Liver (tissue), 9 donors: ENCODE measurements around the gene PPP2R3B. TPM values are rescaled to one million over a fixed set of nuclear protein-coding genes. Genes with fewer than 3 reads are reported as not detected.

Source experiments
- DNase-seq: peaks from one replicate; pipeline ENCODE4 v3.0.0-alpha.2; 2017; ENCODE audit warnings: low spot score
- H3K27ac ChIP-seq, 2 donors: one replicate each; pipeline ENCODE4 v1.7.0; 2013; ENCODE audit warnings: inconsistent platforms in 2 of 2, low read length in 2 of 2, control low read depth in 1 of 2, low read depth in 1 of 2, mild to moderate bottlenecking in 1 of 2
- H3K27me3 ChIP-seq, 4 donors: one replicate each; pipeline versions ENCODE4 v1.6.1 to v1.7.0; 2013; ENCODE audit warnings: low read length in 3 of 4, inconsistent platforms in 1 of 4, mild to moderate bottlenecking in 1 of 4, moderate library complexity in 1 of 4; ENCODE audit not compliant: control insufficient read depth in 4 of 4, insufficient read depth in 4 of 4
- H3K36me3 ChIP-seq, 4 donors: one replicate each; pipeline versions ENCODE4 v1.6.1 to v1.7.0; 2013; ENCODE audit warnings: low read length in 3 of 4, mild to moderate bottlenecking in 3 of 4, low read depth in 1 of 4, moderate library complexity in 1 of 4; ENCODE audit not compliant: control insufficient read depth in 4 of 4, insufficient read depth in 3 of 4
- H3K4me1 ChIP-seq, 4 donors: one replicate each; pipeline versions ENCODE4 v1.6.1 to v1.7.0; 2013; ENCODE audit warnings: low read length in 3 of 4, mild to moderate bottlenecking in 3 of 4, moderate library complexity in 1 of 4; ENCODE audit not compliant: control insufficient read depth in 4 of 4, insufficient read depth in 4 of 4
- H3K4me3 ChIP-seq, 3 donors: one replicate each; pipeline versions ENCODE4 v1.6.1 to v1.7.0; 2013; ENCODE audit warnings: low read length in 3 of 3, control low read depth in 1 of 3, low read depth in 1 of 3, mild to moderate bottlenecking in 1 of 3
- H3K9ac ChIP-seq, 2 donors: one replicate each; pipeline ENCODE4 v1.7.0; 2013; ENCODE audit warnings: low read length in 2 of 2, mild to moderate bottlenecking in 2 of 2, moderate library complexity in 2 of 2, control low read depth in 1 of 2, low read depth in 1 of 2
- H3K9me3 ChIP-seq, 4 donors: one replicate each; pipeline versions ENCODE4 v1.6.1 to v1.7.0; 2013; ENCODE audit warnings: low read length in 3 of 4; ENCODE audit not compliant: control insufficient read depth in 4 of 4
- EGR1 ChIP-seq, 2 donors: IDR thresholded peaks; 2 replicates each; pipeline ENCODE4 v1.6.1; 2016 to 2018; ENCODE audit warnings: antibody characterized with exemption in 2 of 2, low read depth in 2 of 2
- FOXA1 ChIP-seq: IDR thresholded peaks from 2 replicates; pipeline ENCODE4 v1.6.1; 2016; ENCODE audit warnings: antibody characterized with exemption
- FOXA2 ChIP-seq: IDR thresholded peaks from 2 replicates; pipeline ENCODE4 v1.6.1; 2016; ENCODE audit warnings: antibody characterized with exemption
- GABPA ChIP-seq, 2 donors: IDR thresholded peaks in 1 of 2; conservative IDR thresholded peaks in 1 of 2; 2 replicates each; pipeline ENCODE4 v1.6.1; 2016; ENCODE audit warnings: antibody characterized with exemption in 2 of 2, mild to moderate bottlenecking in 1 of 2, moderate library complexity in 1 of 2
- HNF4A ChIP-seq, 2 donors: conservative IDR thresholded peaks; 2 replicates each; pipeline ENCODE4 v1.6.1; 2016; ENCODE audit warnings: antibody characterized with exemption in 2 of 2, mild to moderate bottlenecking in 2 of 2
- HNF4G ChIP-seq: IDR thresholded peaks from 2 replicates; pipeline ENCODE4 v1.6.1; 2016; ENCODE audit warnings: antibody characterized with exemption
- RAD21 ChIP-seq, 2 donors: IDR thresholded peaks; 2 replicates each; pipeline ENCODE4 v1.6.1; 2016; ENCODE audit warnings: antibody characterized with exemption in 2 of 2, mild to moderate bottlenecking in 2 of 2
- RXRA ChIP-seq, 2 donors: IDR thresholded peaks; 2 replicates each; pipeline ENCODE4 v1.6.1; 2017 to 2018; ENCODE audit warnings: antibody characterized with exemption in 2 of 2, mild to moderate bottlenecking in 1 of 2
- SP1 ChIP-seq: IDR thresholded peaks from 2 replicates; pipeline ENCODE4 v1.6.1; 2018; ENCODE audit warnings: antibody characterized with exemption, mild to moderate bottlenecking
- TAF1 ChIP-seq: conservative IDR thresholded peaks from 2 replicates; pipeline ENCODE4 v1.6.1; 2016; ENCODE audit warnings: antibody characterized with exemption, mild to moderate bottlenecking
- YY1 ChIP-seq: IDR thresholded peaks from 2 replicates; pipeline ENCODE4 v1.6.1; 2016; ENCODE audit warnings: antibody characterized with exemption, mild to moderate bottlenecking
- WGBS: extraction: QIAGEN DNeasy Blood & Tissue Kit; methylation state at CpG from one replicate; pipeline ENCODE4 v1.1.7; 2013; 5-methylcytosine and 5-hydroxymethylcytosine counted together
- polyA plus RNA-seq, 2 donors: library from polyadenylated mRNA; stranded (reverse) in 1 of 2; unstranded in 1 of 2; fragments of 200-250 nt in 1 of 2; fragments of >200 nt in 1 of 2; fragmentation: Nextera tagmentation in 1 of 2; extraction: Ambion mirVana in 1 of 2; gene quantifications; one replicate each; pipeline versions ENCODE4 v1.2.1 to v1.2.3, GENCODE V29; 2013 to 2015
- total RNA-seq, 2 donors: library from RNA; depleted of rRNA; stranded (reverse); fragments of >200 nt; gene quantifications; one replicate each; pipeline ENCODE4 v1.2.3, GENCODE V29; 2014
- TF ChIP-seq, protein P1 (sequence below): IDR thresholded peaks from 2 replicates; pipeline ENCODE4 v1.6.1; 2016; ENCODE audit warnings: antibody characterized with exemption, mild to moderate bottlenecking
- TF ChIP-seq, protein P2 (sequence below): IDR thresholded peaks from 2 replicates; pipeline ENCODE4 v1.6.1; 2016; ENCODE audit warnings: antibody characterized with exemption
- TF ChIP-seq, protein P3 (sequence below): fragments of 150-350 bp; IDR thresholded peaks from 2 replicates; pipeline ENCODE4 v1.5.1; 2017; ENCODE audit warnings: improper control_type of control experiment, low read depth, low read length; ENCODE audit not compliant: missing input control
- TF ChIP-seq, protein P4 (sequence below): IDR thresholded peaks from 2 replicates; pipeline ENCODE4 v1.6.1; 2016; ENCODE audit warnings: antibody characterized with exemption
- TF ChIP-seq, protein P5 (sequence below): IDR thresholded peaks from 2 replicates; pipeline ENCODE4 v1.6.1; 2016; ENCODE audit warnings: antibody characterized with exemption
- donor health status: healthy.
- donor health status: healthy.
- donor health status: healthy.
- donor health status: healthy.
- donor health status: healthy.

Gene PPP2R3B
- total and polyA plus RNA-seq, 4 donors, result 1.2 to 8.2 (median 4.3) TPM

DNA sequence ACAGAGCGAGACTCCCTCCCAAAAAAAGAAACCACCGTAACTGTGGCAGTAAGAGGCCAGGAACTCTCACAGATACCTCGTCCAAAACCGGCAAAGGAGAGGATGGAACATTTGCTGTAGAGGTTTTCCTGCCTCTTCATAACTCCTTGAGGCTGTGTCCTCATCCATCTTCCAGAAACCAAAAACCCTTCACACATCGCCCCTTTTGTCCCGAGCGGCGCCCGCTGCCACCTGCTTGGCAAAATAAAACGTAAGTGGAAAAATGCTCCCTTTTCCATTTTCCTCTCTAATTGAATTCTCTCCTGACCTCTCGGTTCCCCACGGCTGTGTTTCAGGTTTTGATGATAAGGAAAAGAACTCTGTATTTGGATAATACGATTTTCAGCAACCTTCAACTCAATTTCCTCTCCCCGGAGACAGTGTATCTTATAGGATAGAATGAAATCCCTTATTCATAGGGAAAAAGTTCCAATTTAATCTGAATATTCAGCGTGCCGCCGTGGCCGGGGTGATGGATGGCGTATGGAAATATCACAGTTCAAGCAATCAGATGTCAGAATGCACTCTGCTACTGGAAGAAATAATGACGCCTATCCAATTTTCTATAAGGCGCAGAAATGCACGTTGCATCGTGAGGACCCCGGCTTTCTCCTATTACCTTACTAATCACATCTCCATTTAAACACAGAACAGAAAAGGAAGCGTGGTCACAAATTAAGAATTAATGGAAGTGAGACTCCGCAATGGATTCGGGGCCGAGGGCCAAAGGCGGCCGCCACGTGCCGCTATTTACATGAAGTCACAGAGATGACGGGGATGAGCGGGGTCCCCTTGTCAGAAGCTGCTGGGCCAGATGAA is 5.2 kb upstream of the PPP2R3B start:
- Histone ChIP-seq H3K4me1 (peaks cover 0 to 6% (median 4%) of the 10 kb centered on the region in 4 donors), H3K9me3 (no peaks in the 10 kb centered on the region), H3K4me3 (no peak overlapping the region), H3K9ac (no peak overlapping the region), H3K27ac (no peak overlapping the region), H3K36me3 (no peaks in the 10 kb centered on the region), H3K27me3 (no peaks in the 10 kb centered on the region)
- 90% methylated on average over 34 of the region's 34 CpGs for WGBS
- TF ChIP-seq RAD21 (IDR thresholded peaks at IDR 0.05) (no peak), FOXA2 (no peak), FOXA1 (no peak), RXRA (IDR thresholded peaks at IDR 0.05) (no peak), YY1 (no peak), SP1 (no peak), HNF4G (no peak), TAF1 (no peak), HNF4A (conservative IDR thresholded peaks at IDR 0.05) (no peak), EGR1 (IDR thresholded peaks at IDR 0.05; ENCODE audit: low read depth in 2 of 2) (no peak), GABPA (IDR thresholded peaks at IDR 0.05 in 1 of 2, conservative IDR thresholded peaks at IDR 0.05 in 1 of 2) (no peak)
- TF ChIP-seq, protein P1, sequence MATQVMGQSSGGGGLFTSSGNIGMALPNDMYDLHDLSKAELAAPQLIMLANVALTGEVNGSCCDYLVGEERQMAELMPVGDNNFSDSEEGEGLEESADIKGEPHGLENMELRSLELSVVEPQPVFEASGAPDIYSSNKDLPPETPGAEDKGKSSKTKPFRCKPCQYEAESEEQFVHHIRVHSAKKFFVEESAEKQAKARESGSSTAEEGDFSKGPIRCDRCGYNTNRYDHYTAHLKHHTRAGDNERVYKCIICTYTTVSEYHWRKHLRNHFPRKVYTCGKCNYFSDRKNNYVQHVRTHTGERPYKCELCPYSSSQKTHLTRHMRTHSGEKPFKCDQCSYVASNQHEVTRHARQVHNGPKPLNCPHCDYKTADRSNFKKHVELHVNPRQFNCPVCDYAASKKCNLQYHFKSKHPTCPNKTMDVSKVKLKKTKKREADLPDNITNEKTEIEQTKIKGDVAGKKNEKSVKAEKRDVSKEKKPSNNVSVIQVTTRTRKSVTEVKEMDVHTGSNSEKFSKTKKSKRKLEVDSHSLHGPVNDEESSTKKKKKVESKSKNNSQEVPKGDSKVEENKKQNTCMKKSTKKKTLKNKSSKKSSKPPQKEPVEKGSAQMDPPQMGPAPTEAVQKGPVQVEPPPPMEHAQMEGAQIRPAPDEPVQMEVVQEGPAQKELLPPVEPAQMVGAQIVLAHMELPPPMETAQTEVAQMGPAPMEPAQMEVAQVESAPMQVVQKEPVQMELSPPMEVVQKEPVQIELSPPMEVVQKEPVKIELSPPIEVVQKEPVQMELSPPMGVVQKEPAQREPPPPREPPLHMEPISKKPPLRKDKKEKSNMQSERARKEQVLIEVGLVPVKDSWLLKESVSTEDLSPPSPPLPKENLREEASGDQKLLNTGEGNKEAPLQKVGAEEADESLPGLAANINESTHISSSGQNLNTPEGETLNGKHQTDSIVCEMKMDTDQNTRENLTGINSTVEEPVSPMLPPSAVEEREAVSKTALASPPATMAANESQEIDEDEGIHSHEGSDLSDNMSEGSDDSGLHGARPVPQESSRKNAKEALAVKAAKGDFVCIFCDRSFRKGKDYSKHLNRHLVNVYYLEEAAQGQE, result no peak
- TF ChIP-seq, protein P2, sequence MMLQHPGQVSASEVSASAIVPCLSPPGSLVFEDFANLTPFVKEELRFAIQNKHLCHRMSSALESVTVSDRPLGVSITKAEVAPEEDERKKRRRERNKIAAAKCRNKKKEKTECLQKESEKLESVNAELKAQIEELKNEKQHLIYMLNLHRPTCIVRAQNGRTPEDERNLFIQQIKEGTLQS, result no peak
- TF ChIP-seq, protein P3, sequence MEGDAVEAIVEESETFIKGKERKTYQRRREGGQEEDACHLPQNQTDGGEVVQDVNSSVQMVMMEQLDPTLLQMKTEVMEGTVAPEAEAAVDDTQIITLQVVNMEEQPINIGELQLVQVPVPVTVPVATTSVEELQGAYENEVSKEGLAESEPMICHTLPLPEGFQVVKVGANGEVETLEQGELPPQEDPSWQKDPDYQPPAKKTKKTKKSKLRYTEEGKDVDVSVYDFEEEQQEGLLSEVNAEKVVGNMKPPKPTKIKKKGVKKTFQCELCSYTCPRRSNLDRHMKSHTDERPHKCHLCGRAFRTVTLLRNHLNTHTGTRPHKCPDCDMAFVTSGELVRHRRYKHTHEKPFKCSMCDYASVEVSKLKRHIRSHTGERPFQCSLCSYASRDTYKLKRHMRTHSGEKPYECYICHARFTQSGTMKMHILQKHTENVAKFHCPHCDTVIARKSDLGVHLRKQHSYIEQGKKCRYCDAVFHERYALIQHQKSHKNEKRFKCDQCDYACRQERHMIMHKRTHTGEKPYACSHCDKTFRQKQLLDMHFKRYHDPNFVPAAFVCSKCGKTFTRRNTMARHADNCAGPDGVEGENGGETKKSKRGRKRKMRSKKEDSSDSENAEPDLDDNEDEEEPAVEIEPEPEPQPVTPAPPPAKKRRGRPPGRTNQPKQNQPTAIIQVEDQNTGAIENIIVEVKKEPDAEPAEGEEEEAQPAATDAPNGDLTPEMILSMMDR, result no peak
- TF ChIP-seq, protein P4, sequence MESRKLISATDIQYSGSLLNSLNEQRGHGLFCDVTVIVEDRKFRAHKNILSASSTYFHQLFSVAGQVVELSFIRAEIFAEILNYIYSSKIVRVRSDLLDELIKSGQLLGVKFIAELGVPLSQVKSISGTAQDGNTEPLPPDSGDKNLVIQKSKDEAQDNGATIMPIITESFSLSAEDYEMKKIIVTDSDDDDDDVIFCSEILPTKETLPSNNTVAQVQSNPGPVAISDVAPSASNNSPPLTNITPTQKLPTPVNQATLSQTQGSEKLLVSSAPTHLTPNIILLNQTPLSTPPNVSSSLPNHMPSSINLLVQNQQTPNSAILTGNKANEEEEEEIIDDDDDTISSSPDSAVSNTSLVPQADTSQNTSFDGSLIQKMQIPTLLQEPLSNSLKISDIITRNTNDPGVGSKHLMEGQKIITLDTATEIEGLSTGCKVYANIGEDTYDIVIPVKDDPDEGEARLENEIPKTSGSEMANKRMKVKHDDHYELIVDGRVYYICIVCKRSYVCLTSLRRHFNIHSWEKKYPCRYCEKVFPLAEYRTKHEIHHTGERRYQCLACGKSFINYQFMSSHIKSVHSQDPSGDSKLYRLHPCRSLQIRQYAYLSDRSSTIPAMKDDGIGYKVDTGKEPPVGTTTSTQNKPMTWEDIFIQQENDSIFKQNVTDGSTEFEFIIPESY, result no peak
- TF ChIP-seq, protein P5, sequence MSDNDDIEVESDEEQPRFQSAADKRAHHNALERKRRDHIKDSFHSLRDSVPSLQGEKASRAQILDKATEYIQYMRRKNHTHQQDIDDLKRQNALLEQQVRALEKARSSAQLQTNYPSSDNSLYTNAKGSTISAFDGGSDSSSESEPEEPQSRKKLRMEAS, result no peak
- no peak for DNase-seq
